Sigmoid colon (tissue), 7 donors: ENCODE measurements around the gene ITPR1. TPM values are rescaled to one million over a fixed set of nuclear protein-coding genes. Genes with fewer than 3 reads are reported as not detected.
A peak's percentile ranks its signal among the peaks of the same experiment; 100 is the strongest.

Source experiments
- DNase-seq: peaks from one replicate; pipeline ENCODE4 v3.0.0-alpha.2; 2019
- H3K27ac ChIP-seq, 4 donors: fragments of 200-600 bp; sonication (generic); one replicate each; pipeline ENCODE4 v1.5.1; 2016 to 2019; ENCODE audit warnings: mild to moderate bottlenecking in 1 of 4
- H3K27me3 ChIP-seq, 3 donors: fragments of 200-600 bp; sonication (generic); one replicate each; pipeline ENCODE4 v1.5.1; 2019; ENCODE audit warnings: mild to moderate bottlenecking in 1 of 3
- H3K36me3 ChIP-seq, 4 donors: fragments of 200-600 bp; sonication (generic); one replicate each; pipeline ENCODE4 v1.5.1; 2016 to 2019
- H3K4me1 ChIP-seq, 4 donors: fragments of 200-600 bp; sonication (generic); one replicate each; pipeline ENCODE4 v1.5.1; 2017 to 2019
- H3K4me3 ChIP-seq, 4 donors: fragments of 200-600 bp; sonication (generic); one replicate each; pipeline ENCODE4 v1.5.1; 2017 to 2019; ENCODE audit warnings: mild to moderate bottlenecking in 2 of 4, moderate library complexity in 1 of 4
- H3K9me3 ChIP-seq, 4 donors: fragments of 200-600 bp in 3 of 4; sonication (generic) in 3 of 4; one replicate each; pipeline versions ENCODE4 v1.5.1 to v1.6.1; 2013 to 2019
- EP300 ChIP-seq, 4 donors: sonication (generic); formaldehyde crosslinking; IDR thresholded peaks; one replicate each; pipeline ENCODE4 v1.6.1; 2017; ENCODE audit warnings: antibody characterized with exemption in 4 of 4
- POLR2A ChIP-seq, 2 donors: fragments of 450-650 bp; IDR thresholded peaks; one replicate each; pipeline ENCODE4 v1.6.1; 2016; ENCODE audit warnings: antibody characterized with exemption in 2 of 2, mild to moderate bottlenecking in 2 of 2, moderate library complexity in 2 of 2
- POLR2AphosphoS5 ChIP-seq, 4 donors: sonication (generic); formaldehyde crosslinking; IDR thresholded peaks; one replicate each; pipeline ENCODE4 v1.6.1; 2017; ENCODE audit warnings: antibody characterized with exemption in 4 of 4
- WGBS, 2 donors: extraction: QIAGEN DNeasy Blood & Tissue Kit; methylation state at CpG; one replicate each; pipeline ENCODE4 v1.1.7; 2013; 5-methylcytosine and 5-hydroxymethylcytosine counted together
- intact Hi-C: fragments of 100-400 bp; cut with DNase I; formaldehyde crosslinking; loops from one replicate; pipeline ENCODE4 v1.15.1; 2023
- polyA plus RNA-seq, 3 donors: library from polyadenylated mRNA; stranded (reverse); fragments of 200-250 nt; gene quantifications; one replicate each; pipeline ENCODE4 v1.2.3, GENCODE V29; 2013
- total RNA-seq, 4 donors: library from RNA; depleted of rRNA; stranded (reverse); fragments of >200 nt; gene quantifications; one replicate each; pipeline ENCODE4 v1.1.0, GENCODE V29; 2016
- TF ChIP-seq, protein P1 (sequence below), 4 experiments: fragments of 450-650 bp in 3 of 4; fragments of 200-600 bp in 1 of 4; IDR thresholded peaks; one replicate each; pipeline ENCODE4 v1.5.1; 2016 to 2019; ENCODE audit warnings: antibody characterized with exemption in 4 of 4, mild to moderate bottlenecking in 3 of 4, moderate library complexity in 2 of 4
- donor health status: healthy with polysubstance abuse.
- donor health status: Bipolar disorder and iron deficiency.
- donor health status: healthy.

The ITPR1 gene
- total and polyA plus RNA-seq, 7 donors, result 1.4 to 206 (median 111) TPM

DNA sequence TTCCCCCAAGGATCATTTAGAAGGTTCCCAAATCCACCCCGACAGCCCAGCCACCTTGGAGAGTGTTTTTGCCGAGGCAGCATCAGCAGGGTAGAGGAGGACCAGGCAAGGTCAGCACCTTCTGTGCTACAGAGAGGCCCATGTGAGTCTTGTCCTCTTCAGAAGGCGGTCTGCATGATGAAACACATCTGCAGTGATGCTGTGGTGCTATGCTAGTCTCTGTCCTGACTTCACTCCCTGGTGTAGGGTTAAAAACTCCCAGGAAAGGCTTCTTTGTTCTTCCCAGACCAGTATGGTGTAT lies 87.9 kb downstream of the ITPR1 start:
- peak overlapping the region; percentile 69 to 82 (median 78) for H3K27ac ChIP-seq

DNA sequence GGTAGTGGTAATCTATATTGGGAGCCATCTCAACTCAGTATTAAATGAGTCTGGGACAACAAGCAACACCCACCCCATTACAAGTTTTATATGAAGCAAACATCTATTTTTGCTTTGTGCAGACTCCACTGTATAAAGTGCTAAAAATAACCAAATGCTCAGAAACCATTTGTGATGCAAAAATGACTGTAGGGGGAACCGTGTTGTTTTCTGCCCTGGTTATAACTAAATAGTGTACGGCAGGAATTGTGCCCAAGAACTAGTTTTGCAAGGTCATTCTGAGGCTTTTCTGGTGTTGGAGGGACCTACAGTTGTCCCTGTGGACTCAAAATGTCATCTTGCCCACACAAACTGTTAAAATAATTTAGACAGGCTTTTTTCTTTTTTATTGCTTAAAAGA lies 88.3 kb downstream of the ITPR1 start:
- H3K4me1 ChIP-seq, result peaks cover 0 to 53% (median 45%) of the 10 kb centered on the region in 4 donors
- TF ChIP-seq POLR2AphosphoS5 (IDR thresholded peaks at IDR 0.05) (no peak), POLR2A (IDR thresholded peaks at IDR 0.05) (no peak), EP300 (IDR thresholded peaks at IDR 0.05) (no peak)
- TF ChIP-seq, protein P1, sequence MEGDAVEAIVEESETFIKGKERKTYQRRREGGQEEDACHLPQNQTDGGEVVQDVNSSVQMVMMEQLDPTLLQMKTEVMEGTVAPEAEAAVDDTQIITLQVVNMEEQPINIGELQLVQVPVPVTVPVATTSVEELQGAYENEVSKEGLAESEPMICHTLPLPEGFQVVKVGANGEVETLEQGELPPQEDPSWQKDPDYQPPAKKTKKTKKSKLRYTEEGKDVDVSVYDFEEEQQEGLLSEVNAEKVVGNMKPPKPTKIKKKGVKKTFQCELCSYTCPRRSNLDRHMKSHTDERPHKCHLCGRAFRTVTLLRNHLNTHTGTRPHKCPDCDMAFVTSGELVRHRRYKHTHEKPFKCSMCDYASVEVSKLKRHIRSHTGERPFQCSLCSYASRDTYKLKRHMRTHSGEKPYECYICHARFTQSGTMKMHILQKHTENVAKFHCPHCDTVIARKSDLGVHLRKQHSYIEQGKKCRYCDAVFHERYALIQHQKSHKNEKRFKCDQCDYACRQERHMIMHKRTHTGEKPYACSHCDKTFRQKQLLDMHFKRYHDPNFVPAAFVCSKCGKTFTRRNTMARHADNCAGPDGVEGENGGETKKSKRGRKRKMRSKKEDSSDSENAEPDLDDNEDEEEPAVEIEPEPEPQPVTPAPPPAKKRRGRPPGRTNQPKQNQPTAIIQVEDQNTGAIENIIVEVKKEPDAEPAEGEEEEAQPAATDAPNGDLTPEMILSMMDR (IDR thresholded peaks at IDR 0.05), result no peak
- H3K27me3 ChIP-seq, result no peaks in the 10 kb centered on the region
- no peaks in the 10 kb centered on the region for H3K36me3 ChIP-seq
- no peak for DNase-seq
- H3K9me3 ChIP-seq, result no peaks in the 10 kb centered on the region
- WGBS, 2 donors, result 20 to 22% methylated on average over 2 of the region's 2 CpGs
- no peak overlapping the region for H3K4me3 ChIP-seq
- intact Hi-C loops, result loop anchor here (10.0 kb wide), 1 partner anchor 117 kb away; the partner anchor contains the start of gene SUMF1
- peak overlapping the region; percentile 69 to 82 (median 78) for H3K27ac ChIP-seq

More for the DNA sequence above, 87.9 kb downstream of the ITPR1 start:
- H3K4me3 ChIP-seq, result no peak overlapping the region
- DNase-seq, result no peak
- H3K9me3 ChIP-seq, result no peaks in the 10 kb centered on the region
- TF ChIP-seq, protein P1 (IDR thresholded peaks at IDR 0.05), result no peak
- TF ChIP-seq POLR2A (IDR thresholded peaks at IDR 0.05) (no peak), POLR2AphosphoS5 (IDR thresholded peaks at IDR 0.05) (peak in 3 of 4 donors; percentile 7 to 44 (median 29))
- intact Hi-C loops, result loop anchor here (10.0 kb wide), 1 partner anchor 116 kb away; the partner anchor contains the start of gene SUMF1
- 63 to 78% methylated on average over 3 of the region's 3 CpGs for WGBS, 2 donors
- H3K36me3 ChIP-seq, result no peaks in the 10 kb centered on the region
- peaks cover 0 to 48% (median 44%) of the 10 kb centered on the region in 4 donors for H3K4me1 ChIP-seq
- no peaks in the 10 kb centered on the region for H3K27me3 ChIP-seq

DNA sequence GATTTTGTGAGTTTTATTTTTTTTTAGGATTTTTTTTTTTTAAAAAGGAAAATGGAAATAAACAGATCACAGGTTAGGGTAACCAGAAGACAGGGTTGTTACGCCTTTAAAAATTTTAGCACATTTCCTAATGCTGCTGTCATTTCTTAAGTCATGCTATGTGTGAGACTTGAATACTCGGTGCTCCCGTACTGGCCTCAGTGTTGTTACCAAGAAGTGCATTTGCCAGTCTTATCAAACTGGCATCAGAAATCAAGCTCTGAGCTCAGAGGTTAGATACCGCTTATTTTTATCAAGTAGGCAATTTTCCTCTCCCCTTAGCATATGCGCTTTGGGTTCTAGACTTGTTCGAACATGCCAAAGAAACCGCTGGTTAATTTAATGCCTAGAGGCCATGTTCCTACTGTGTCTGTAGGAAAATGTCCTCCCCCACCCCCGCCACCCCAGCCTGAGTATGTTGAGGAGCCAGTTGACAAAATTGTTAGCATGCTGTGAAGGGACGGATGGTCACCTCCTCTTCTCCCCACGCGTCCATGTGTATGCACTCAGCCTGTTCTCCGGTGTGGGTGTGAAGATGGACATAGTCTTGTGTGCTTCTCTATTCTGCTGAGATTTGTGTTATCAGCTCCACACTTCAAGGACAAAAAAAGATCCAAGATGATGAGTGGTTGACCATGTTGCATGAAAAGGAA lies 88.9 kb downstream of the ITPR1 start:
- H3K27ac ChIP-seq, result peak overlapping the region; percentile 69 to 82 (median 78)
- DNase-seq, result no peak
- no peaks in the 10 kb centered on the region for H3K9me3 ChIP-seq
- WGBS, 2 donors, result 89 to 90% methylated on average over 12 of the region's 12 CpGs
- H3K27me3 ChIP-seq, result no peaks in the 10 kb centered on the region
- TF ChIP-seq EP300 (IDR thresholded peaks at IDR 0.05), result no peak
- TF ChIP-seq, protein P1 (IDR thresholded peaks at IDR 0.05), result no peak
- no peak for TF ChIP-seq POLR2A (IDR thresholded peaks at IDR 0.05)
- no peak for TF ChIP-seq POLR2AphosphoS5 (IDR thresholded peaks at IDR 0.05)
- intact Hi-C loops, result loop anchor here (10.0 kb wide), 1 partner anchor 117 kb away; the partner anchor contains the start of gene SUMF1
- no peak overlapping the region for H3K4me3 ChIP-seq
- peaks cover 0 to 58% (median 49%) of the 10 kb centered on the region in 4 donors for H3K4me1 ChIP-seq
- no peaks in the 10 kb centered on the region for H3K36me3 ChIP-seq

DNA sequence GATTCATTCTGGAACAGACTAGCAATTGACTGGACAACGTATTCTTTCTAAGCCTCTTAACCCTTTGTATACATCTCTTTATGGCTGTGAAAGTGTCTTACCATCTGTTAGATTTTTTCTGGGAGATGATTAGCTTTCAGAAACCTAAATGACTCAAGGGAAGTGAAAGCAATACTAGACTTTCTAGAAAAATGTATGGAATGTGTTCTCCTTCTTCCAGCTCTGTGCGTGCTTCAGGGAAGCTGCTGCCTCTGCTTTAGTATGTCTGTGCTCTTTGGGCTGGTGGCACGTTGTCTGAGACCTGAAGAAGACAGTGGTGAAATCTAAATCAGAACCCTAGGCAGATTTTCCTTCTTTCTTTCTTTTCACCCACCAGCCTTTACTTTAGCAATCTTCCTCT lies 89.5 kb downstream of the ITPR1 start:
- peaks cover 0 to 64% (median 54%) of the 10 kb centered on the region in 4 donors for H3K4me1 ChIP-seq
- H3K27ac ChIP-seq, result peak overlapping the region; percentile 69 to 82 (median 78)
- 51 to 60% methylated on average over 3 of the region's 3 CpGs for WGBS, 2 donors
- intact Hi-C loops, result loop anchor here (10.0 kb wide), 1 partner anchor 118 kb away; the partner anchor contains the start of gene SUMF1
- no peaks in the 10 kb centered on the region for H3K36me3 ChIP-seq
- DNase-seq, result no peak
- H3K9me3 ChIP-seq, result no peaks in the 10 kb centered on the region
- H3K27me3 ChIP-seq, result no peaks in the 10 kb centered on the region
- TF ChIP-seq, protein P1 (IDR thresholded peaks at IDR 0.05), result no peak
- TF ChIP-seq POLR2AphosphoS5 (IDR thresholded peaks at IDR 0.05) (no peak), POLR2A (IDR thresholded peaks at IDR 0.05) (no peak), EP300 (IDR thresholded peaks at IDR 0.05) (no peak)
- H3K4me3 ChIP-seq, result peak overlapping the region in 1 of 4 donors; percentile 27
